IMR-90 (cell line): ENCODE results near the gene PIKFYVE. TPM values are rescaled to one million over a fixed set of nuclear protein-coding genes. Genes with fewer than 3 reads are reported as not detected.

Source experiments
- ATAC-seq: fragments of 200-7000 bp; cut with Tn5 transposase; 2 replicates; pipeline ENCODE4 v1.9.1; 2020; ENCODE audit warnings: low read depth, mild to moderate bottlenecking, moderate library complexity
- BruUV-seq: library from RNA; stranded (reverse); fragments of 400-500 nt; replicated peaks from 2 replicates; lab custom pipeline; 2021; lab: Mats Ljungman, UMichigan
- CTCF ChIA-PET: fragments of 300-600 bp; formaldehyde crosslinking; extraction: SDS; loops from one replicate; lab custom pipeline; 2021; ENCODE audit warnings: antibody characterized with exemption; lab: Yijun Ruan, JAX
- POLR2A ChIA-PET: fragments of 300-600 bp; sonication (Branson Sonifier 250); formaldehyde crosslinking; loops from one replicate; lab custom pipeline; 2022; ENCODE audit warnings: antibody characterized with exemption; ENCODE audit not compliant: unreplicated experiment; lab: Charles Lee
- DNase-seq: peaks from one replicate; pipeline ENCODE4 v3.0.0; 2013
- H2AFZ ChIP-seq: replicated peaks from 2 replicates; pipeline ENCODE3; 2013; ENCODE audit warnings: low read length, mild to moderate bottlenecking; ENCODE audit not compliant: poor library complexity
- H2AK5ac ChIP-seq: 2 replicates; pipeline ENCODE4 v1.6.1; 2013; ENCODE audit warnings: low read depth, low read length, inconsistent platforms
- H2AK9ac ChIP-seq: replicated peaks from 2 replicates; pipeline ENCODE3; 2013; ENCODE audit warnings: mild to moderate bottlenecking, low read depth, low read length, moderate library complexity; ENCODE audit not compliant: poor library complexity
- H2BK120ac ChIP-seq: 2 replicates; pipeline ENCODE4 v1.6.1; 2013; ENCODE audit warnings: low read depth, low read length, inconsistent platforms
- H2BK15ac ChIP-seq: 3 replicates; pipeline ENCODE4 v1.6.1; 2013; ENCODE audit warnings: low read depth, low read length, inconsistent platforms
- H2BK20ac ChIP-seq: 2 replicates; pipeline ENCODE4 v1.6.1; 2013; ENCODE audit warnings: low read depth, mild to moderate bottlenecking, inconsistent platforms, low read length, moderate library complexity
- H2BK5ac ChIP-seq: 2 replicates; pipeline ENCODE4 v1.6.1; 2013; ENCODE audit warnings: mild to moderate bottlenecking, low read depth, low read length, inconsistent platforms; ENCODE audit not compliant: poor library complexity, severe bottlenecking
- H3K14ac ChIP-seq: replicated peaks from 2 replicates; pipeline ENCODE4 v1.6.1; 2013; ENCODE audit warnings: low read depth, low read length, inconsistent platforms
- H3K18ac ChIP-seq: 2 replicates; pipeline ENCODE4 v1.6.1; 2013; ENCODE audit warnings: low read depth, low read length, control low read depth
- H3K23ac ChIP-seq: 2 replicates; pipeline ENCODE4 v1.6.1; 2013; ENCODE audit warnings: low read depth, low read length, inconsistent platforms
- H3K27ac ChIP-seq: 2 replicates; pipeline ENCODE4 v1.5.1; 2013; ENCODE audit warnings: mild to moderate bottlenecking, control low read depth, low read length; ENCODE audit not compliant: insufficient read depth
- H3K27me3 ChIP-seq: 2 replicates; pipeline ENCODE4 v1.6.1; 2013; ENCODE audit warnings: low read length; ENCODE audit not compliant: control insufficient read depth, insufficient read depth
- H3K36me3 ChIP-seq: 2 replicates; pipeline ENCODE4 v1.6.1; 2013; ENCODE audit warnings: low read length, mixed read lengths; ENCODE audit not compliant: control insufficient read depth, insufficient read depth
- H3K4ac ChIP-seq: 2 replicates; pipeline ENCODE4 v1.6.1; 2013; ENCODE audit warnings: low read depth, low read length, inconsistent platforms
- H3K4me1 ChIP-seq: 2 replicates; pipeline ENCODE4 v1.6.1; 2013; ENCODE audit warnings: low read length, mixed read lengths; ENCODE audit not compliant: control insufficient read depth, insufficient read depth
- H3K4me2 ChIP-seq: 2 replicates; pipeline ENCODE4 v1.6.1; 2013; ENCODE audit warnings: low read depth, mild to moderate bottlenecking, control low read depth, low read length, moderate library complexity
- H3K4me3 ChIP-seq: 2 replicates; pipeline ENCODE4 v1.5.1; 2013; ENCODE audit warnings: low read depth, mild to moderate bottlenecking, control low read depth, low read length, moderate library complexity; ENCODE audit not compliant: insufficient read depth
- H3K56ac ChIP-seq: 2 replicates; pipeline ENCODE4 v1.6.1; 2013; ENCODE audit warnings: low read length, inconsistent platforms; ENCODE audit not compliant: insufficient read depth; ENCODE audit errors: extremely low read depth
- H3K79me1 ChIP-seq, 2 experiments: 2 replicates each; pipeline ENCODE4 v1.6.1; 2013; ENCODE audit warnings: low read length in 2 of 2, inconsistent platforms in 1 of 2, low read depth in 1 of 2
- H3K9ac ChIP-seq: 2 replicates; pipeline ENCODE4 v1.6.1; 2013; ENCODE audit warnings: low read depth, low read length, control low read depth
- H3K9me1 ChIP-seq: 2 replicates; pipeline ENCODE4 v1.6.1; 2013; ENCODE audit warnings: low read length, inconsistent platforms; ENCODE audit not compliant: insufficient read depth
- H3K9me3 ChIP-seq: 2 replicates; pipeline ENCODE4 v1.6.1; 2013; ENCODE audit warnings: low read length; ENCODE audit not compliant: control insufficient read depth, insufficient read depth
- H4K20me1 ChIP-seq: 2 replicates; pipeline ENCODE4 v1.6.1; 2013; ENCODE audit warnings: low read length, inconsistent platforms; ENCODE audit not compliant: insufficient read depth
- H4K5ac ChIP-seq: 2 replicates; pipeline ENCODE4 v1.6.1; 2013; ENCODE audit warnings: mild to moderate bottlenecking, low read depth, low read length, control low read depth
- H4K8ac ChIP-seq, 2 experiments: 2 replicates each; pipeline ENCODE4 v1.6.1; 2013; ENCODE audit warnings: low read depth in 2 of 2, low read length in 2 of 2, control low read depth in 1 of 2, inconsistent platforms in 1 of 2
- H4K91ac ChIP-seq: 2 replicates; pipeline ENCODE4 v1.6.1; 2013; ENCODE audit warnings: low read depth, low read length, inconsistent platforms; ENCODE audit not compliant: insufficient read depth
- BHLHE40 ChIP-seq: fragments of 150-350 bp; IDR thresholded peaks from 2 replicates; pipeline ENCODE4 v1.6.1; 2016; ENCODE audit warnings: mild to moderate bottlenecking, low read depth, low read length
- CEBPB ChIP-seq: IDR thresholded peaks from 2 replicates; pipeline ENCODE4 v1.6.1; 2012; ENCODE audit warnings: low read depth, low read length, improper control_type of control experiment
- CHD1 ChIP-seq: IDR thresholded peaks from 2 replicates; pipeline ENCODE4 v1.6.1; 2012; ENCODE audit warnings: low read depth, low read length, improper control_type of control experiment
- FOS ChIP-seq: fragments of 150-350 bp; IDR thresholded peaks from 2 replicates; pipeline ENCODE4 v1.6.1; 2016; ENCODE audit warnings: low read depth, low read length
- MAFK ChIP-seq: IDR thresholded peaks from 2 replicates; pipeline ENCODE4 v1.6.1; 2012; ENCODE audit warnings: low read depth, low read length, improper control_type of control experiment
- MAZ ChIP-seq: IDR thresholded peaks from 2 replicates; pipeline ENCODE4 v1.6.1; 2012; ENCODE audit warnings: low read depth, mild to moderate bottlenecking, low read length, improper control_type of control experiment, moderate library complexity, borderline replicate concordance
- MXI1 ChIP-seq: IDR thresholded peaks from 2 replicates; pipeline ENCODE4 v1.6.1; 2012; ENCODE audit warnings: low read depth, mild to moderate bottlenecking, low read length, moderate library complexity, borderline replicate concordance
- NFE2L2 ChIP-seq: fragments of 150-350 bp; IDR thresholded peaks from 2 replicates; pipeline ENCODE4 v1.6.1; 2016; ENCODE audit warnings: low read depth, mild to moderate bottlenecking, low read length
- POLR2A ChIP-seq: IDR thresholded peaks from 2 replicates; pipeline ENCODE4 v1.6.1; 2012; ENCODE audit warnings: mild to moderate bottlenecking, low read depth, low read length
- RAD21 ChIP-seq: IDR thresholded peaks from 2 replicates; pipeline ENCODE4 v1.6.1; 2012; ENCODE audit warnings: low read length, improper control_type of control experiment
- RCOR1 ChIP-seq: IDR thresholded peaks from 2 replicates; pipeline ENCODE4 v1.6.1; 2012; ENCODE audit warnings: mild to moderate bottlenecking, low read length, improper control_type of control experiment; ENCODE audit not compliant: insufficient replicate concordance
- RFX5 ChIP-seq: IDR thresholded peaks from 2 replicates; pipeline ENCODE4 v1.8.0; 2012; ENCODE audit warnings: low read depth, mild to moderate bottlenecking, low read length, moderate library complexity
- SMC3 ChIP-seq: fragments of 150-350 bp; IDR thresholded peaks from 2 replicates; pipeline ENCODE4 v1.6.1; 2016; ENCODE audit warnings: low read depth, mild to moderate bottlenecking, antibody characterized with exemption, low read length, moderate library complexity
- WGBS, 2 experiments: methylation state at CpG; one replicate each; pipeline versions ENCODE4 v1.1.5 to v1.1.7; 2013; ENCODE audit warnings: missing lambda C conversion rate in 2 of 2; ENCODE audit not compliant: insufficient read length in 1 of 2; ENCODE audit errors: extremely low coverage in 2 of 2; 5-methylcytosine and 5-hydroxymethylcytosine counted together
- dilution Hi-C: fragments of 300-500 bp; cut with HindIII; formaldehyde crosslinking; loops from one replicate; pipeline ENCODE4 v1.14.3; 2018; ENCODE audit warnings: low sequenced_read_pairs; ENCODE audit not compliant: unreplicated experiment
- in situ Hi-C: fragments of 300-500 bp; cut with MboI; formaldehyde crosslinking; loops from 3 replicates; pipeline ENCODE4 v1.14.3; 2019; ENCODE audit warnings: low sequenced_read_pairs, inconsistent platforms, mixed read lengths
- intact Hi-C: fragments of 100-400 bp; cut with micrococcal nuclease; formaldehyde crosslinking; loops from 2 replicates; pipeline ENCODE4 v1.10.0; 2022
- polyA plus RNA-seq, 3 experiments: library from polyadenylated mRNA; depleted of rRNA; stranded (reverse); fragments of >200 nt; gene quantifications; 2 replicates each; pipeline ENCODE4 v1.2.3, GENCODE V29; 2012; ENCODE audit warnings: low replicate concordance in 1 of 3
- total RNA-seq: library from RNA; depleted of rRNA; stranded (reverse); fragments of >200 nt; gene quantifications from 2 replicates; pipeline ENCODE4 v1.2.3, GENCODE V29; 2012
- TF ChIP-seq, protein P1 (sequence below): fragments of 150-350 bp; IDR thresholded peaks from 2 replicates; pipeline ENCODE4 v1.6.1; 2016; ENCODE audit warnings: low read depth, mild to moderate bottlenecking, low read length, moderate library complexity, borderline replicate concordance
- TF ChIP-seq, protein P2 (sequence below): conservative IDR thresholded peaks from 2 replicates; pipeline ENCODE4 v1.5.1; 2012; ENCODE audit warnings: mild to moderate bottlenecking, low read depth, low read length, improper control_type of control experiment
- TF ChIP-seq, protein P3 (sequence below): fragments of 150-350 bp; IDR thresholded peaks from 2 replicates; pipeline ENCODE4 v1.6.1; 2017; ENCODE audit warnings: mild to moderate bottlenecking, antibody characterized with exemption, low read length, low read depth

PIKFYVE gene
- total and polyA plus RNA-seq, 2 of the 4 experiments (the other 2 are of a cell fraction): 9.3 to 34.6 TPM

DNA sequence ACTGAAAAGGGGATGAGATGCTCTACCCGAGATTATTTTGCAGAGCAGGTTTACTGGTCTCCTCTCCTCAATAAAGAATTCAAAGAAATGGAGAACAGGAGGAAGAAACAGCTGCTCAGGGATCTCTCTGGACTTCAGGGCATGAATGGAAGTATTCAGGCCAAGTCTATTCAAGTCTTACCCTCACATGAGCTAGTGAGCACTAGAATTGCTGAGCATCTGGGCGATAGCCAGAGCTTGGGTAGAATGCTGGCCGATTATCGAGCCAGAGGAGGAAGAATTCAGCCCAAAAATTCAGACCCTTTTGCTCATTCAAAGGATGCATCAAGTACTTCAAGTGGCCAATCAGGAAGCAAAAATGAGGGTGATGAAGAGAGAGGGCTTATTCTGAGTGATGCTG lies 60.0 kb downstream of the PIKFYVE start:
- H3K4me1 ChIP-seq: no peaks in the 10 kb centered on the region
- TF ChIP-seq FOS (no peak), MAFK (no peak), CEBPB (no peak), MXI1 (no peak), POLR2A (no peak), RFX5 (no peak), NFE2L2 (no peak), CHD1 (no peak), RAD21 (no peak), BHLHE40 (no peak), RCOR1 (no peak), MAZ (no peak), SMC3 (no peak)
- TF ChIP-seq, protein P1, sequence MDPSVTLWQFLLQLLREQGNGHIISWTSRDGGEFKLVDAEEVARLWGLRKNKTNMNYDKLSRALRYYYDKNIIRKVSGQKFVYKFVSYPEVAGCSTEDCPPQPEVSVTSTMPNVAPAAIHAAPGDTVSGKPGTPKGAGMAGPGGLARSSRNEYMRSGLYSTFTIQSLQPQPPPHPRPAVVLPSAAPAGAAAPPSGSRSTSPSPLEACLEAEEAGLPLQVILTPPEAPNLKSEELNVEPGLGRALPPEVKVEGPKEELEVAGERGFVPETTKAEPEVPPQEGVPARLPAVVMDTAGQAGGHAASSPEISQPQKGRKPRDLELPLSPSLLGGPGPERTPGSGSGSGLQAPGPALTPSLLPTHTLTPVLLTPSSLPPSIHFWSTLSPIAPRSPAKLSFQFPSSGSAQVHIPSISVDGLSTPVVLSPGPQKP: no peak
- TF ChIP-seq, protein P2, sequence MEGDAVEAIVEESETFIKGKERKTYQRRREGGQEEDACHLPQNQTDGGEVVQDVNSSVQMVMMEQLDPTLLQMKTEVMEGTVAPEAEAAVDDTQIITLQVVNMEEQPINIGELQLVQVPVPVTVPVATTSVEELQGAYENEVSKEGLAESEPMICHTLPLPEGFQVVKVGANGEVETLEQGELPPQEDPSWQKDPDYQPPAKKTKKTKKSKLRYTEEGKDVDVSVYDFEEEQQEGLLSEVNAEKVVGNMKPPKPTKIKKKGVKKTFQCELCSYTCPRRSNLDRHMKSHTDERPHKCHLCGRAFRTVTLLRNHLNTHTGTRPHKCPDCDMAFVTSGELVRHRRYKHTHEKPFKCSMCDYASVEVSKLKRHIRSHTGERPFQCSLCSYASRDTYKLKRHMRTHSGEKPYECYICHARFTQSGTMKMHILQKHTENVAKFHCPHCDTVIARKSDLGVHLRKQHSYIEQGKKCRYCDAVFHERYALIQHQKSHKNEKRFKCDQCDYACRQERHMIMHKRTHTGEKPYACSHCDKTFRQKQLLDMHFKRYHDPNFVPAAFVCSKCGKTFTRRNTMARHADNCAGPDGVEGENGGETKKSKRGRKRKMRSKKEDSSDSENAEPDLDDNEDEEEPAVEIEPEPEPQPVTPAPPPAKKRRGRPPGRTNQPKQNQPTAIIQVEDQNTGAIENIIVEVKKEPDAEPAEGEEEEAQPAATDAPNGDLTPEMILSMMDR: no peak
- TF ChIP-seq, protein P3, sequence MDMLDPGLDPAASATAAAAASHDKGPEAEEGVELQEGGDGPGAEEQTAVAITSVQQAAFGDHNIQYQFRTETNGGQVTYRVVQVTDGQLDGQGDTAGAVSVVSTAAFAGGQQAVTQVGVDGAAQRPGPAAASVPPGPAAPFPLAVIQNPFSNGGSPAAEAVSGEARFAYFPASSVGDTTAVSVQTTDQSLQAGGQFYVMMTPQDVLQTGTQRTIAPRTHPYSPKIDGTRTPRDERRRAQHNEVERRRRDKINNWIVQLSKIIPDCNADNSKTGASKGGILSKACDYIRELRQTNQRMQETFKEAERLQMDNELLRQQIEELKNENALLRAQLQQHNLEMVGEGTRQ: no peak
- no peak overlapping the region for H2AK9ac ChIP-seq
- ChIA-PET POLR2A (no interaction called here), CTCF (interaction anchor here (1.2 kb wide), 1 partner anchor 9 kb away, joined by 3 read pairs; no protein-coding TSS in a partner anchor)
- H3K23ac ChIP-seq: no peak overlapping the region; the same call in 1 of the 2 replicates
- no peak overlapping the region for H3K14ac ChIP-seq
- peaks cover 25% of the 10 kb centered on the region for H3K36me3 ChIP-seq
- no peak overlapping the region for H2BK5ac ChIP-seq
- no peak overlapping the region for H3K18ac ChIP-seq
- H3K27me3 ChIP-seq: no peaks in the 10 kb centered on the region
- H2BK20ac ChIP-seq: no peak overlapping the region
- no peak overlapping the region for H4K91ac ChIP-seq
- no peak overlapping the region for H4K5ac ChIP-seq
- no peak overlapping the region for H3K9ac ChIP-seq
- DNase-seq (no peak), ATAC-seq (no peak)
- no peaks in the 10 kb centered on the region for H4K20me1 ChIP-seq
- no peak overlapping the region for H2BK15ac ChIP-seq
- no peak overlapping the region for H3K4me3 ChIP-seq
- H3K56ac ChIP-seq: no peak overlapping the region
- H3K79me1 ChIP-seq: no peaks in the 10 kb centered on the region; a peak in 2 of 4 replicates
- no peak overlapping the region for H2AK5ac ChIP-seq
- H3K9me1 ChIP-seq: no peaks in the 10 kb centered on the region
- H3K9me3 ChIP-seq: no peaks in the 10 kb centered on the region
- no TSS peak for BruUV-seq
- no peak overlapping the region for H4K8ac ChIP-seq
- no peak overlapping the region for H3K4ac ChIP-seq
- intact Hi-C loops: no loop called here
- no peak overlapping the region for H3K4me2 ChIP-seq
- in situ Hi-C loops: no loop called here
- no CpG with 5 or more reads among the region's 4 CpGs for WGBS, 2 experiments
- H3K27ac ChIP-seq: no peak overlapping the region
- H2BK120ac ChIP-seq: no peak overlapping the region
- dilution Hi-C loops: no loop called here
- no peak overlapping the region for H2AFZ ChIP-seq
